Peyer's patch (tissue), 4 donors: ENCODE results near the gene PET100. TPM values are rescaled to one million over a fixed set of nuclear protein-coding genes. Genes with fewer than 3 reads are reported as not detected.

Experiments
- DNase-seq, 3 donors: peaks; one replicate each; pipeline ENCODE4 v3.0.0-alpha.2; 2017 to 2019
- H3K27ac ChIP-seq, 4 donors: fragments of 200-600 bp; sonication (generic); one replicate each; pipeline ENCODE4 v1.5.1; 2016 to 2019
- H3K27me3 ChIP-seq, 2 donors: fragments of 200-600 bp; sonication (generic); one replicate each; pipeline ENCODE4 v1.5.1; 2019
- H3K36me3 ChIP-seq, 3 donors: fragments of 200-600 bp; sonication (generic); one replicate each; pipeline ENCODE4 v1.5.1; 2016 to 2019
- H3K4me1 ChIP-seq, 4 donors: fragments of 200-600 bp; sonication (generic); one replicate each; pipeline ENCODE4 v1.5.1; 2016 to 2019
- H3K4me3 ChIP-seq, 4 donors: fragments of 200-600 bp; sonication (generic); 1 replicate in 3 of 4; 2 replicates in 1 of 4; pipeline ENCODE4 v1.5.1; 2016 to 2019; ENCODE audit warnings: mild to moderate bottlenecking in 1 of 4
- H3K9me3 ChIP-seq, 4 donors: fragments of 200-600 bp; sonication (generic); one replicate each; pipeline ENCODE4 v1.5.1; 2016 to 2019; ENCODE audit warnings: mild to moderate bottlenecking in 1 of 4
- POLR2A ChIP-seq, 2 donors: fragments of 450-650 bp; IDR thresholded peaks; one replicate each; pipeline ENCODE4 v1.5.1; 2017; ENCODE audit warnings: antibody characterized with exemption in 2 of 2, mild to moderate bottlenecking in 2 of 2, moderate library complexity in 2 of 2
- total RNA-seq, 4 donors: library from RNA; depleted of rRNA; stranded (reverse); fragments of >200 nt; gene quantifications; one replicate each; pipeline ENCODE4 v1.1.0, GENCODE V29; 2016
- TF ChIP-seq, protein P1 (sequence below), 6 experiments: fragments of 450-650 bp in 4 of 6; fragments of 200-600 bp in 2 of 6; sonication (generic) in 1 of 6; IDR thresholded peaks; one replicate each; pipeline ENCODE4 v1.5.1; 2017 to 2019; ENCODE audit warnings: antibody characterized with exemption in 6 of 6, mild to moderate bottlenecking in 3 of 6, moderate library complexity in 1 of 6

The PET100 gene
- total RNA-seq, 4 donors from 2014 or later, result 12.6 to 102 (median 14.5) TPM

DNA sequence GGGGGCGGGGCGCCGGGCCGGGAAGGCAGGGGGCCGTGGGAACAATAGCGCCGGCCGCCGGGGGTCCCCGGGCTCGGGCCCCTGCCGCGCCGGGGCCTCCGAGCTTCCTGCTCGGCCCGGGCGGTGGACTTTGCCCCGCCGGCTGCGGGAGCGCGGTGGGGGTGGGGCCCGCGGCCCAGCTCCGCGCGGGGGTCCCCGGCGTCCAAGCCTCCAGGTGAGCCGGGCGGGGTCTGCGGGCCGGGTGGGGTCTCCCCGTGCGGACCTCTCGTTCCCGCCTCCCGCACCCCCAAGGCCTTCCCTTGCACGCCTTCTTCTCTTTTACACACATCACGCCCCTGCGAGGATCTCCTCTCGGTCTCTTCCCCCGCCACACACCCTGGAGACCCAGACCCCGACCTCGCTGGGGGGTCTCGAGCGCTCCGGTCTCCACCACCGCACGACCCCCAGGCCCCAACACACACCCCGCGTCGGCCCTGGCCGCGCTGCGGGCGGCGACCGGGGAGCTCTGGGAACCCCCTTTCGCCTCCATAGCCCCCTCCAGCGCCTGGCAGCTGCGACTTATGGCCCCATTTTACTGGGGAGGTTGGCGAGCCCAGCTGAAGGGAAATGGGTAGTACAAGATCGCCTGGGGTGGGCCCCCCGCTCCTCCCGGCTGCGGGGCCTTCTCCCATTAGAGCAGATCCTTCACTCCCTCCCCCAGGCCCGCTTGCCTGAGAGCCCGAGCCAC, 33.2 kb upstream of the PET100 start:
- peaks cover 0 to 7% of the 10 kb centered on the region in 2 donors for H3K27me3 ChIP-seq
- no peaks in the 10 kb centered on the region for H3K36me3 ChIP-seq
- H3K4me1 ChIP-seq, result peaks cover 0 to 9% (median 4%) of the 10 kb centered on the region in 4 donors
- DNase-seq, result no peak
- H3K4me3 ChIP-seq, result peak overlapping the region; percentile 44 to 78 (median 59)
- no peak for TF ChIP-seq POLR2A (IDR thresholded peaks at IDR 0.05)
- TF ChIP-seq, protein P1, sequence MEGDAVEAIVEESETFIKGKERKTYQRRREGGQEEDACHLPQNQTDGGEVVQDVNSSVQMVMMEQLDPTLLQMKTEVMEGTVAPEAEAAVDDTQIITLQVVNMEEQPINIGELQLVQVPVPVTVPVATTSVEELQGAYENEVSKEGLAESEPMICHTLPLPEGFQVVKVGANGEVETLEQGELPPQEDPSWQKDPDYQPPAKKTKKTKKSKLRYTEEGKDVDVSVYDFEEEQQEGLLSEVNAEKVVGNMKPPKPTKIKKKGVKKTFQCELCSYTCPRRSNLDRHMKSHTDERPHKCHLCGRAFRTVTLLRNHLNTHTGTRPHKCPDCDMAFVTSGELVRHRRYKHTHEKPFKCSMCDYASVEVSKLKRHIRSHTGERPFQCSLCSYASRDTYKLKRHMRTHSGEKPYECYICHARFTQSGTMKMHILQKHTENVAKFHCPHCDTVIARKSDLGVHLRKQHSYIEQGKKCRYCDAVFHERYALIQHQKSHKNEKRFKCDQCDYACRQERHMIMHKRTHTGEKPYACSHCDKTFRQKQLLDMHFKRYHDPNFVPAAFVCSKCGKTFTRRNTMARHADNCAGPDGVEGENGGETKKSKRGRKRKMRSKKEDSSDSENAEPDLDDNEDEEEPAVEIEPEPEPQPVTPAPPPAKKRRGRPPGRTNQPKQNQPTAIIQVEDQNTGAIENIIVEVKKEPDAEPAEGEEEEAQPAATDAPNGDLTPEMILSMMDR (IDR thresholded peaks at IDR 0.05), result no peak
- peak overlapping the region in 3 of 4 donors; percentile 59 to 87 (median 71) for H3K27ac ChIP-seq
- no peaks in the 10 kb centered on the region for H3K9me3 ChIP-seq

DNA sequence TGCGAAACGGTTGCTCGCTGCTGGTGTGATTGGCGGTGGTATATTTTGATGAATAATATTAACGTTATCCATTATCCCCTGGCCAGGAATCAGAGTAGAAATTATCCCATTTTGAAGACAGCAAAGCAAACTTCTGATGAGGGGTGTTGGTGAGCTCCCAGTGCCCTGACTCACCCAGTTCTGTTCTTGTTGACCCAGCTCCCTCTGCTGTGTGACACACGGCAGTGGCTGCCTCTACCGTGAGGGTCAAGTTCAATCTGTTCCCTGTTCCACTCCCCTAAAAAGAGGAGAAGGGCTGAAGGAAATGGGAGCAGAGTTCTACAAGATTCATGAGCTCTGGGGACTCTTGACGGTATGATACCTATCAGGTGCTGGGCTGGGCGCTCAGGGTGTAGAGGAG, 31.9 kb upstream of the PET100 start:
- no peaks in the 10 kb centered on the region for H3K36me3 ChIP-seq
- no peak overlapping the region for H3K27ac ChIP-seq
- H3K4me1 ChIP-seq, result peaks cover 0 to 9% (median 4%) of the 10 kb centered on the region in 4 donors
- TF ChIP-seq, protein P1 (IDR thresholded peaks at IDR 0.05), result no peak
- no peak for TF ChIP-seq POLR2A (IDR thresholded peaks at IDR 0.05)
- H3K9me3 ChIP-seq, result no peaks in the 10 kb centered on the region
- DNase-seq, result no peak
- H3K4me3 ChIP-seq, result peak overlapping the region in 1 of 4 donors; percentile 66
- H3K27me3 ChIP-seq, result peaks cover 0 to 7% of the 10 kb centered on the region in 2 donors

DNA sequence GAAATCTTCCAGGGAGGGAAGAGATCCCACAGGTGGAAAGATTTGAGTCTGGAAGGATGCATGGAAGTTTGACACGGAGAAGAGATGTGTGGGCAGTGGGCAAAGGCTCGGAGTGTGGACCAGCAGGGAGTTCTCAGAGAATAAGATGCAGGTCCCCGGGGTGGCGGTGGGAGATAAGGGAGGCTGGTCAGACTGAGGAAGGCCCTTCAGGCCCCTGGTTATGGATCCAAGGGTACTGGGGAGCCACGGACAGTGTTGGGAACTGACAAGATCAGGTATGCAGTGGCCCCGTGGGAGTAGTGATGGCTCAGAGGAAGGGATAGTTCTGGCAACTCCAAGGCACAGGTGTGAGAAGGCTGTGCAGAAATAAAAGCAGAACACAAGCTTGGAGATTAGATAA, 31.4 kb upstream of the PET100 start:
- Histone ChIP-seq H3K4me1 (peaks cover 0 to 9% (median 4%) of the 10 kb centered on the region in 4 donors), H3K9me3 (no peaks in the 10 kb centered on the region), H3K27ac (no peak overlapping the region), H3K4me3 (no peak overlapping the region), H3K27me3 (peaks cover 0 to 7% of the 10 kb centered on the region in 2 donors), H3K36me3 (no peaks in the 10 kb centered on the region)
- TF ChIP-seq, protein P1 (IDR thresholded peaks at IDR 0.05), result no peak
- TF ChIP-seq POLR2A (IDR thresholded peaks at IDR 0.05), result no peak
- DNase-seq, result no peak

GRCh38 chr19:7600721-7601120, 28.9 kb upstream of the PET100 start:
- peaks cover 0 to 9% (median 4%) of the 10 kb centered on the region in 4 donors for H3K4me1 ChIP-seq
- TF ChIP-seq, protein P1 (IDR thresholded peaks at IDR 0.05), result no peak
- no peak for TF ChIP-seq POLR2A (IDR thresholded peaks at IDR 0.05)
- H3K9me3 ChIP-seq, result no peaks in the 10 kb centered on the region

GRCh38 chr19:7602240-7602934, 27.2 kb upstream of the PET100 start:
- Histone ChIP-seq H3K27ac (no peak overlapping the region), H3K36me3 (peaks cover 0 to 12% (median 0%) of the 10 kb centered on the region in 3 donors), H3K4me1 (no peaks in the 10 kb centered on the region), H3K27me3 (no peaks in the 10 kb centered on the region), H3K9me3 (no peaks in the 10 kb centered on the region), H3K4me3 (no peak overlapping the region)
- no peak for TF ChIP-seq POLR2A (IDR thresholded peaks at IDR 0.05)
- TF ChIP-seq, protein P1 (IDR thresholded peaks at IDR 0.05), result no peak
- DNase-seq, result no peak

More at GRCh38 chr19:7600721-7601120, 28.9 kb upstream of the PET100 start:
- Histone ChIP-seq H3K27me3 (peaks cover 0 to 7% of the 10 kb centered on the region in 2 donors), H3K4me3 (no peak overlapping the region), H3K27ac (no peak overlapping the region), H3K36me3 (peaks cover 0 to 6% (median 0%) of the 10 kb centered on the region in 3 donors)
- DNase-seq, result no peak
